ENCODE results near the gene SHROOM3. TPM values are rescaled to one million over a fixed set of nuclear protein-coding genes. Genes with fewer than 3 reads are reported as not detected.
A peak's percentile ranks its signal among the peaks of the same experiment; 100 is the strongest.

Gene SHROOM3
- total RNA-seq, 2 donors from 2014 or later = 56.7 to 96.0 TPM

DNA sequence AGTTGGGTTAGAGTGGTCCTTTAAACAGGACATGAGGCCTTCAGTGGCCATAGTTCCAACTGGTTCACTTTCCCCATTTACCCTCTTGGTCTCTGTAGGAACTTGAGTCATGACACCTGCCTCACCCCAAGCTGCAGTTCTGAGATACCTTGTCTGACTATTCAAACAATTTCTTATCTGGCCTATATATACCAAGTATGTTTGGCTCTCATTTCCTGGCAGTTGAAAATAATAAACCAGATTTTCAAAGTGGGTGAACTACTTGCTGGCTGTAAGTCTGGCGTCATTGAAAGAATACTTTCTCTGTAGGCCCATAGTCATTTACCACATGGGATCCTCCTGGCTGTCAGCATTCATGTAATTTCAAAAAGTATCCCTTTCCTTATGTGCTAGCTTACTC is 228.8 kb downstream of the SHROOM3 start:
- peak overlapping the region in 1 of 4 donors; percentile 61 for H3K27ac ChIP-seq
- TF ChIP-seq, protein P1, sequence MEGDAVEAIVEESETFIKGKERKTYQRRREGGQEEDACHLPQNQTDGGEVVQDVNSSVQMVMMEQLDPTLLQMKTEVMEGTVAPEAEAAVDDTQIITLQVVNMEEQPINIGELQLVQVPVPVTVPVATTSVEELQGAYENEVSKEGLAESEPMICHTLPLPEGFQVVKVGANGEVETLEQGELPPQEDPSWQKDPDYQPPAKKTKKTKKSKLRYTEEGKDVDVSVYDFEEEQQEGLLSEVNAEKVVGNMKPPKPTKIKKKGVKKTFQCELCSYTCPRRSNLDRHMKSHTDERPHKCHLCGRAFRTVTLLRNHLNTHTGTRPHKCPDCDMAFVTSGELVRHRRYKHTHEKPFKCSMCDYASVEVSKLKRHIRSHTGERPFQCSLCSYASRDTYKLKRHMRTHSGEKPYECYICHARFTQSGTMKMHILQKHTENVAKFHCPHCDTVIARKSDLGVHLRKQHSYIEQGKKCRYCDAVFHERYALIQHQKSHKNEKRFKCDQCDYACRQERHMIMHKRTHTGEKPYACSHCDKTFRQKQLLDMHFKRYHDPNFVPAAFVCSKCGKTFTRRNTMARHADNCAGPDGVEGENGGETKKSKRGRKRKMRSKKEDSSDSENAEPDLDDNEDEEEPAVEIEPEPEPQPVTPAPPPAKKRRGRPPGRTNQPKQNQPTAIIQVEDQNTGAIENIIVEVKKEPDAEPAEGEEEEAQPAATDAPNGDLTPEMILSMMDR (IDR thresholded peaks at IDR 0.05) = no peak
- TF ChIP-seq POLR2A (IDR thresholded peaks at IDR 0.05) = no peak
- no peaks in the 10 kb centered on the region for H3K27me3 ChIP-seq
- 22 to 39% methylated on average over 1 of the region's 1 CpG for WGBS, 2 donors
- peaks cover 23% of the 10 kb centered on the region for H3K4me1 ChIP-seq
- no peaks in the 10 kb centered on the region for H3K36me3 ChIP-seq (replicated peaks in 1 of 2; ENCODE audit: insufficient read depth in 1 of 2, low read depth in 2 of 2)
- no peak for DNase-seq
- no peak overlapping the region for H3K4me3 ChIP-seq
- ATAC-seq = peak; percentile 29
- H3K9me3 ChIP-seq = no peaks in the 10 kb centered on the region
- intact Hi-C loops (cut with DNase I) = no loop called here

DNA sequence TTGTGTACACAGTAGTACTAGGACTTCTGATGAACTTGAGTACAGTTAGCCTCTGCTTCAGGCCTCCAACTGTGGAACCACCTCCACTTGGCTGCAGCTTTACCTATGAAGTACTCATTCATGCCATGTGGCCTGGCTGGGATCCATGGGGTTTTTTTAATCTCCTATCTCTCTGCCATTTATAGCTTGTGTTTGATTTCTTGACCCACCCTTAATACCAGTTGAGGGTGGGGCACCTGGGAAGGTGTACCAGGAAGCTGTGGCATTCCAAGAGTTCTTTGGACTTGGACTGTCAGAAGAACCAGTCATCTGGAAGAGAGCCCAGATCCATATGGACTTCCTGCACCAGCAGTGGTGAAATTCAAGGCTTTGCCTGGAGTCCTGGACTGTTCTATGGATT is 230.1 kb downstream of the SHROOM3 start:
- no peak for TF ChIP-seq POLR2A (IDR thresholded peaks at IDR 0.05)
- TF ChIP-seq, protein P1 (IDR thresholded peaks at IDR 0.05) = no peak
- H3K27ac ChIP-seq = peak overlapping the region in 2 of 4 donors; percentile 50 to 61

DNA sequence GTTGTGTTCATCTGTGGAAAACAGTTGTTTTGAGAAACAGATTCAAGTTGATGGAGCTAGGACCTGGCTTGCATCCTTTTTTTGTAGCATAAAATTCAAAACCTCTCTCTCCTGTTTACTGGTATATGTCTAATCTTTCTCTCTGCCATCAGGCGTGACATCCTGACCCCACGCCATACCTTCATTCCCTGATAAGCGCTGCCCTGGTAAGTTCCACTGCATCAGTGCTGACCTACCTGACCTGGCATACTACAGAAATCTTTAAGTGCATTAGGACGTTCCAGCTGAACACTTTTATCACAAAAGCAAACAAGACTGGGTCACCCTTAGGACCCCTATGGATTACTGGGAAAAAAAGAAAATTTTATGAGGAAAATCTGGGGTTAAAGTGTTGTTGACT is 230.7 kb downstream of the SHROOM3 start:
- intact Hi-C loops (cut with DNase I) = no loop called here

More for the DNA sequence above, 230.1 kb downstream of the SHROOM3 start:
- H3K4me1 ChIP-seq = peaks cover 23% of the 10 kb centered on the region
- no peaks in the 10 kb centered on the region for H3K27me3 ChIP-seq
- ATAC-seq = peak; percentile 89
- no peaks in the 10 kb centered on the region for H3K36me3 ChIP-seq (replicated peaks in 1 of 2; ENCODE audit: insufficient read depth in 1 of 2, low read depth in 2 of 2)
- intact Hi-C loops (cut with DNase I) = no loop called here
- H3K4me3 ChIP-seq = no peak overlapping the region
- DNase-seq = peak; percentile 70 to 89 (median 78)
- H3K9me3 ChIP-seq = no peaks in the 10 kb centered on the region

DNA sequence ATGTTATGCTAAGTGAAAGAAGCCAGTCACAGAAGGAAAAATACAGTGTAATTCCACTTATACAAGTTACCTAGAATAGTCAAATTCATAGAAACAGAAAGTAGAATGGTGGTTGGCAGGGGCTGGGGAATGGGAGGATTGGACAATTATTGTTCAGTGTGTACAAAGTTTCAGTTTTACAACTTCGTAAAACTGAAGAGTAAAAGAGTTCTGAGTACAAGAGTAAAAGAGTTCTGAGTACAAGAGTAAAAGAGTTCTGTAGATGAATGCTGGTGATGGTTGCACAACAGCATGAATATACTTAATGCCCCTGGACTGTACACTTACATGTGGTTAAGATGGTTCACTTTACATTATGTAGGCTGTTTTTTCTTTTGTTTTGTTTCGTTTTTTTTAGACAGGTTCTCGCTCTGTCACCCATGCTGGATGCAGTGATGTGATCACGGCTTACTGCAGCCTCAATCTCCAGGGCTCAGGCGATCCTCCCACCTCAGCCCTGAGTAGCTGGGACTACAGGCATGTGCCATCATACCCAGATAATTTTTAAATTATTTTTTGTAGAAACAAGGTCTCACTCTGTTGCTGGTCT is 232.0 kb downstream of the SHROOM3 start:
- H3K9me3 ChIP-seq = no peaks in the 10 kb centered on the region
- peaks cover 23% of the 10 kb centered on the region for H3K4me1 ChIP-seq
- 85 to 88% methylated on average over 5 of the region's 5 CpGs for WGBS, 2 donors
- no peak overlapping the region for H3K27ac ChIP-seq
- ATAC-seq (no peak), DNase-seq (no peak)
- no peaks in the 10 kb centered on the region for H3K36me3 ChIP-seq (replicated peaks in 1 of 2; ENCODE audit: insufficient read depth in 1 of 2, low read depth in 2 of 2)
- TF ChIP-seq POLR2A (IDR thresholded peaks at IDR 0.05) = no peak
- TF ChIP-seq, protein P1 (IDR thresholded peaks at IDR 0.05) = no peak
- no peak overlapping the region for H3K4me3 ChIP-seq
- H3K27me3 ChIP-seq = no peaks in the 10 kb centered on the region
- intact Hi-C loops (cut with DNase I) = no loop called here

More for the DNA sequence above, 230.7 kb downstream of the SHROOM3 start:
- Histone ChIP-seq H3K9me3 (no peaks in the 10 kb centered on the region), H3K36me3 (replicated peaks in 1 of 2; ENCODE audit: insufficient read depth in 1 of 2, low read depth in 2 of 2) (no peaks in the 10 kb centered on the region), H3K27me3 (no peaks in the 10 kb centered on the region), H3K27ac (peak overlapping the region in 2 of 4 donors; percentile 50 to 61), H3K4me1 (peaks cover 23% of the 10 kb centered on the region), H3K4me3 (no peak overlapping the region)
- WGBS, 2 donors = 80 to 84% methylated on average over 4 of the region's 4 CpGs
- TF ChIP-seq, protein P1 (IDR thresholded peaks at IDR 0.05) = no peak
- TF ChIP-seq POLR2A (IDR thresholded peaks at IDR 0.05) = no peak
- no peak for ATAC-seq
- no peak for DNase-seq

DNA sequence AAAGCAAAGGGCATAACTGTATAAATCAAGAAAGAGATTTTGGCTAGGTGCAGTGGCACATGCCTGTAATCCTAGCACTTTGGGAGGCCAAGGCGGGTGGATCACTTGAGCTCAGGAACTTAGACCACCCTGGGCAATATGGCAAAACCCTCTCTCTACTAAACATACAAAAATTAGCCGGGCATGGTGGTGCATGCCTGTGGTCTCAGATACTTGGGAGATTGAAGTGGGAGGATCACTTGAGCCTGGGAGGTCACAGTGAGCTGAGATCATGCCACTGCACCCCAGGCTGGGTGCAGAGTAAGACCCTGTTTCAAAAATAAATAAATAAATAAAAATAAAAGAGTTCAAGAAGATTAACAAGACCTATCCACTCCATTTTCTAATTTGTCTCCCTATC is 235.6 kb downstream of the SHROOM3 start:
- Histone ChIP-seq H3K27me3 (no peaks in the 10 kb centered on the region), H3K9me3 (no peaks in the 10 kb centered on the region), H3K27ac (no peak overlapping the region), H3K36me3 (replicated peaks in 1 of 2; ENCODE audit: insufficient read depth in 1 of 2, low read depth in 2 of 2) (no peaks in the 10 kb centered on the region), H3K4me3 (no peak overlapping the region), H3K4me1 (peaks cover 1% of the 10 kb centered on the region)
- intact Hi-C loops (cut with DNase I) = no loop called here
- TF ChIP-seq, protein P1 (IDR thresholded peaks at IDR 0.05) = no peak
- no peak for TF ChIP-seq POLR2A (IDR thresholded peaks at IDR 0.05)
- DNase-seq (no peak), ATAC-seq (no peak)
- WGBS, 2 donors = 89 to 93% methylated on average over 2 of the region's 2 CpGs

All from body of pancreas (tissue), 4 donors.